SK-N-SH treated with all-trans-retinoic acid at 6 μM for 48 hours (cell line): ENCODE results near the gene SCFD1.

Experiments
- ATAC-seq: fragments of 200-7000 bp; cut with Tn5 transposase; 3 replicates; pipeline ENCODE4 v1.9.1; 2020; ENCODE audit warnings: mild to moderate bottlenecking, moderate library complexity
- ARNTL ChIP-seq: fragments of 450-650 bp; formaldehyde crosslinking; IDR thresholded peaks from 2 replicates; pipeline ENCODE4 v1.5.0; 2020; ENCODE audit warnings: low read depth, mild to moderate bottlenecking, moderate library complexity, borderline replicate concordance
- BACH2 ChIP-seq: fragments of 250-450 bp; sonication (Bioruptor Pico); IDR thresholded peaks from 2 replicates; pipeline ENCODE4 v1.9.0; 2021; ENCODE audit warnings: mild to moderate bottlenecking, borderline replicate concordance
- CREB5 ChIP-seq: fragments of 250-450 bp; sonication (Bioruptor Pico); IDR thresholded peaks from 2 replicates; pipeline ENCODE4 v1.5.1; 2020; ENCODE audit warnings: low read depth, mild to moderate bottlenecking, moderate library complexity
- CSDC2 ChIP-seq: fragments of 250-450 bp; sonication (Bioruptor Pico); IDR thresholded peaks from 2 replicates; pipeline ENCODE4 v1.5.0; 2020; ENCODE audit warnings: mild to moderate bottlenecking, moderate library complexity
- CSRNP3 ChIP-seq: fragments of 250-450 bp; sonication (Bioruptor Pico); IDR thresholded peaks from 2 replicates; pipeline ENCODE4 v1.5.1; 2021; ENCODE audit warnings: mild to moderate bottlenecking, moderate library complexity
- ESRRG ChIP-seq: fragments of 250-450 bp; sonication (Bioruptor Pico); IDR thresholded peaks from 2 replicates; pipeline ENCODE4 v1.6.1; 2021; ENCODE audit warnings: mild to moderate bottlenecking
- GLIS3 ChIP-seq: fragments of 250-450 bp; sonication (Bioruptor Pico); IDR thresholded peaks from 2 replicates; pipeline ENCODE4 v1.5.0; 2020; ENCODE audit warnings: mild to moderate bottlenecking, moderate library complexity
- ISL1 ChIP-seq: fragments of 250-450 bp; sonication (Bioruptor Pico); IDR thresholded peaks from 2 replicates; pipeline ENCODE4 v2.1.2; 2022; ENCODE audit warnings: mild to moderate bottlenecking, moderate library complexity
- OSR1 ChIP-seq: fragments of 250-450 bp; sonication (Bioruptor Pico); IDR thresholded peaks from 2 replicates; pipeline ENCODE4 v1.8.0; 2022; ENCODE audit warnings: moderate library complexity, mild to moderate bottlenecking, inconsistent platforms
- PATZ1 ChIP-seq: fragments of 250-450 bp; sonication (Bioruptor Pico); IDR thresholded peaks from 2 replicates; pipeline ENCODE4 v1.8.0; 2020; ENCODE audit warnings: mild to moderate bottlenecking, moderate library complexity, borderline replicate concordance
- PPARA ChIP-seq: fragments of 250-450 bp; sonication (Bioruptor Pico); IDR thresholded peaks from 2 replicates; pipeline ENCODE4 v1.5.0; 2020; ENCODE audit warnings: mild to moderate bottlenecking, borderline replicate concordance
- SNAI2 ChIP-seq: fragments of 250-450 bp; sonication (Bioruptor Pico); IDR thresholded peaks from 2 replicates; pipeline ENCODE4 v1.5.0; 2020; ENCODE audit warnings: mild to moderate bottlenecking, moderate library complexity
- TCF4 ChIP-seq: fragments of 250-450 bp; sonication (Bioruptor Pico); IDR thresholded peaks from 2 replicates; pipeline ENCODE4 v1.8.0; 2021; ENCODE audit warnings: mild to moderate bottlenecking, moderate library complexity, borderline replicate concordance
- TOX ChIP-seq: fragments of 250-450 bp; sonication (Bioruptor Pico); IDR thresholded peaks from 2 replicates; pipeline ENCODE4 v1.8.0; 2021; ENCODE audit warnings: mild to moderate bottlenecking, moderate library complexity, borderline replicate concordance
- ZFP3 ChIP-seq: fragments of 250-450 bp; sonication (Bioruptor Pico); IDR thresholded peaks from 2 replicates; pipeline ENCODE4 v1.5.0; 2020; ENCODE audit warnings: mild to moderate bottlenecking, moderate library complexity
- ZFP30 ChIP-seq: fragments of 450-650 bp; formaldehyde crosslinking; IDR thresholded peaks from 2 replicates; pipeline ENCODE4 v1.5.0; 2022; ENCODE audit warnings: mild to moderate bottlenecking, moderate library complexity
- ZNF565 ChIP-seq: fragments of 450-650 bp; formaldehyde crosslinking; conservative IDR thresholded peaks from 2 replicates; pipeline ENCODE4 v1.5.0; 2020; ENCODE audit warnings: low read depth, mild to moderate bottlenecking, moderate library complexity
- ZNF70 ChIP-seq: fragments of 450-650 bp; formaldehyde crosslinking; IDR thresholded peaks from 2 replicates; pipeline ENCODE4 v1.5.0; 2020; ENCODE audit warnings: mild to moderate bottlenecking, moderate library complexity
- TF ChIP-seq, protein P1 (sequence below): fragments of 250-450 bp; sonication (Bioruptor Pico); IDR thresholded peaks from 2 replicates; pipeline ENCODE4 v1.5.0; 2020; ENCODE audit warnings: mild to moderate bottlenecking, moderate library complexity
- TF ChIP-seq, protein P2 (sequence below): fragments of 250-450 bp; sonication (Bioruptor Pico); IDR thresholded peaks from 2 replicates; pipeline ENCODE4 v1.8.0; 2021; ENCODE audit warnings: low read depth, mild to moderate bottlenecking, moderate library complexity, borderline replicate concordance

The SCFD1 gene

GRCh38 chr14:30706704-30707103, 84.6 kb downstream of the SCFD1 start:
- TF ChIP-seq, protein P1, sequence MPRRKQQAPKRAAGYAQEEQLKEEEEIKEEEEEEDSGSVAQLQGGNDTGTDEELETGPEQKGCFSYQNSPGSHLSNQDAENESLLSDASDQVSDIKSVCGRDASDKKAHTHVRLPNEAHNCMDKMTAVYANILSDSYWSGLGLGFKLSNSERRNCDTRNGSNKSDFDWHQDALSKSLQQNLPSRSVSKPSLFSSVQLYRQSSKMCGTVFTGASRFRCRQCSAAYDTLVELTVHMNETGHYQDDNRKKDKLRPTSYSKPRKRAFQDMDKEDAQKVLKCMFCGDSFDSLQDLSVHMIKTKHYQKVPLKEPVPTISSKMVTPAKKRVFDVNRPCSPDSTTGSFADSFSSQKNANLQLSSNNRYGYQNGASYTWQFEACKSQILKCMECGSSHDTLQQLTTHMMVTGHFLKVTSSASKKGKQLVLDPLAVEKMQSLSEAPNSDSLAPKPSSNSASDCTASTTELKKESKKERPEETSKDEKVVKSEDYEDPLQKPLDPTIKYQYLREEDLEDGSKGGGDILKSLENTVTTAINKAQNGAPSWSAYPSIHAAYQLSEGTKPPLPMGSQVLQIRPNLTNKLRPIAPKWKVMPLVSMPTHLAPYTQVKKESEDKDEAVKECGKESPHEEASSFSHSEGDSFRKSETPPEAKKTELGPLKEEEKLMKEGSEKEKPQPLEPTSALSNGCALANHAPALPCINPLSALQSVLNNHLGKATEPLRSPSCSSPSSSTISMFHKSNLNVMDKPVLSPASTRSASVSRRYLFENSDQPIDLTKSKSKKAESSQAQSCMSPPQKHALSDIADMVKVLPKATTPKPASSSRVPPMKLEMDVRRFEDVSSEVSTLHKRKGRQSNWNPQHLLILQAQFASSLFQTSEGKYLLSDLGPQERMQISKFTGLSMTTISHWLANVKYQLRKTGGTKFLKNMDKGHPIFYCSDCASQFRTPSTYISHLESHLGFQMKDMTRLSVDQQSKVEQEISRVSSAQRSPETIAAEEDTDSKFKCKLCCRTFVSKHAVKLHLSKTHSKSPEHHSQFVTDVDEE = no peak
- TF ChIP-seq SNAI2 (no peak), PATZ1 (CRISPR knock-in tag) (no peak), ZNF565 (no peak), CREB5 (no peak), CSDC2 (CRISPR knock-in tag) (no peak), BACH2 (no peak), OSR1 (CRISPR knock-in tag) (no peak), ZFP3 (no peak), GLIS3 (no peak), ISL1 (no peak), TOX (no peak), ESRRG (CRISPR knock-in tag) (no peak), ARNTL (no peak)
- TF ChIP-seq, protein P2, sequence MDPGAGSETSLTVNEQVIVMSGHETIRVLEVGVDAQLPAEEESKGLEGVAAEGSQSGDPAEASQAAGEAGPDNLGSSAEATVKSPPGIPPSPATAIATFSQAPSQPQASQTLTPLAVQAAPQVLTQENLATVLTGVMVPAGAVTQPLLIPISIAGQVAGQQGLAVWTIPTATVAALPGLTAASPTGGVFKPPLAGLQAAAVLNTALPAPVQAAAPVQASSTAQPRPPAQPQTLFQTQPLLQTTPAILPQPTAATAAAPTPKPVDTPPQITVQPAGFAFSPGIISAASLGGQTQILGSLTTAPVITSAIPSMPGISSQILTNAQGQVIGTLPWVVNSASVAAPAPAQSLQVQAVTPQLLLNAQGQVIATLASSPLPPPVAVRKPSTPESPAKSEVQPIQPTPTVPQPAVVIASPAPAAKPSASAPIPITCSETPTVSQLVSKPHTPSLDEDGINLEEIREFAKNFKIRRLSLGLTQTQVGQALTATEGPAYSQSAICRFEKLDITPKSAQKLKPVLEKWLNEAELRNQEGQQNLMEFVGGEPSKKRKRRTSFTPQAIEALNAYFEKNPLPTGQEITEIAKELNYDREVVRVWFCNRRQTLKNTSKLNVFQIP (CRISPR knock-in tag) = no peak
- TF ChIP-seq, all 23 proteins: peak for 0
- no peak for ATAC-seq

GRCh38 chr14:30708157-30708556, 86.0 kb downstream of the SCFD1 start:
- ATAC-seq = no peak
- no peak for TF ChIP-seq PPARA (CRISPR knock-in tag)
- no peak for TF ChIP-seq ZFP3
- TF ChIP-seq GLIS3 = no peak
- no peak for TF ChIP-seq PATZ1 (CRISPR knock-in tag)
- no peak for TF ChIP-seq CSDC2 (CRISPR knock-in tag)
- TF ChIP-seq TCF4 (CRISPR knock-in tag) = no peak
- no peak for TF ChIP-seq ZFP30
- TF ChIP-seq CSRNP3 = no peak
- TF ChIP-seq, protein P1 = no peak
- TF ChIP-seq ZNF70 (CRISPR knock-in tag) = no peak
- TF ChIP-seq, protein P2 (CRISPR knock-in tag) = no peak
